Cardiac atrium fibroblast (primary cell): ENCODE measurements around the gene ICE1. TPM values are rescaled to one million over a fixed set of nuclear protein-coding genes. Genes with fewer than 3 reads are reported as not detected.

Experiments
- total RNA-seq: library from RNA; depleted of rRNA; stranded (reverse); fragments of >200 nt; gene quantifications from 2 replicates; pipeline ENCODE4 v1.2.3, GENCODE V29; 2015

ICE1 gene, protein sequence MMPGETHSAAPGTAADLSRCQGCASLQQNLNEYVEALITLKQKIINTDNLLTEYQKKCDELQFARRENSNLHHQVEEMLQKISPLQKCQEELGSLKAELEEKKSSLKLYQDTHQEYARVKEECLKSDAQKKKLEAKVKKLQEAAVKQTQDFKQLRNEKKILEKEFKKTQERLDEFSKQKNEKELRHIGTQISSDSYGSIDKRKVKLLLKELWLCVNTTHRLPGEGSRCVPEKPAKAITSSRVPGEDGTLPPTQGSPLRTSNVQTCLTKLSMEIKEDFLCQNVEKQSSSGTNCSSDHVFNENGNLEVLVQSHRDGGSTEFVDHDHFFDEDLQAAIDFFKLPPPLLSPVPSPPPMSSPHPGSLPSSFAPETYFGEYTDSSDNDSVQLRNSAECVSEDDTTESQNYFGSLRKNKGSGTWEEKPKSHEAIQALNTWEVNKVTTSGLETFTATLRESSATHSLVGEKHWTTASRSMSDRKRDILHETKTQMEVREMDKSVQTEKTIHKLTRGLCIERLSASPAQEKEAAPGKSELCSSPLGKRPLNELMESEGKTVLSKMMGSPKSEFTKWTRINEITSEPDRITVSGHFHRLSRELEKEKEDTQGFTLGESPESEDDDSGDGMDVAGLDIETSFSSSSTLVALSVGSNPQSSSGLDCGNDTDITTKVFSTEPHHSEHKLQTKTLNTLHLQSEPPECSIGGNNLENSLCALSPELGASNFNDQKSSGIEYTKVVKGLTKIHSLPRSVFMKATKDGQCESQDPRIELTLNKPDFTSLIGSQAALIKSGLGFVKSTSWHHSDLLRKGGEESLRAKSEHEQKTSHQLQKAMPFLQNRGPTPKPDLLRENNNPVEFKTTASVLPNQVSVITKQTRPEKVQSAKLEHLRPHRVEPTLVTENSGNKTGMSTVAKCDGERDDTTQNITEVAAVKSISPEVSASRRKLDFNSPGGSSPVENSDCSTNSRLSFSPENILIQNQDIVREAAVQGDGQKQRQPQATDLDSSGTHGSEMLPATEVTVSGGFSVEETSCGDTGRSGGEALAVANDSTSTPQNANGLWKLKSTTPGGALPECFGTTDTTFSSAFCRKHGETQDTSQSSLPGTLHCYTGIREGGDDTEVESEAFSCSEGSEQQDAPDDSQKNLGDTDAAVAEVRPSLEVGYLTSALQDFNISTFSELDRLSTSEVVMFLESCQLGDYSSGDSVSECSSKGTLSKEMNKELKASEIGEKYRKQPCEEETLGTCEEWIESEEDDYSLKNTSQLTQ (N-terminal part only)
- total RNA-seq, result 11.4 and 16.0 TPM in 2 replicates

DNA sequence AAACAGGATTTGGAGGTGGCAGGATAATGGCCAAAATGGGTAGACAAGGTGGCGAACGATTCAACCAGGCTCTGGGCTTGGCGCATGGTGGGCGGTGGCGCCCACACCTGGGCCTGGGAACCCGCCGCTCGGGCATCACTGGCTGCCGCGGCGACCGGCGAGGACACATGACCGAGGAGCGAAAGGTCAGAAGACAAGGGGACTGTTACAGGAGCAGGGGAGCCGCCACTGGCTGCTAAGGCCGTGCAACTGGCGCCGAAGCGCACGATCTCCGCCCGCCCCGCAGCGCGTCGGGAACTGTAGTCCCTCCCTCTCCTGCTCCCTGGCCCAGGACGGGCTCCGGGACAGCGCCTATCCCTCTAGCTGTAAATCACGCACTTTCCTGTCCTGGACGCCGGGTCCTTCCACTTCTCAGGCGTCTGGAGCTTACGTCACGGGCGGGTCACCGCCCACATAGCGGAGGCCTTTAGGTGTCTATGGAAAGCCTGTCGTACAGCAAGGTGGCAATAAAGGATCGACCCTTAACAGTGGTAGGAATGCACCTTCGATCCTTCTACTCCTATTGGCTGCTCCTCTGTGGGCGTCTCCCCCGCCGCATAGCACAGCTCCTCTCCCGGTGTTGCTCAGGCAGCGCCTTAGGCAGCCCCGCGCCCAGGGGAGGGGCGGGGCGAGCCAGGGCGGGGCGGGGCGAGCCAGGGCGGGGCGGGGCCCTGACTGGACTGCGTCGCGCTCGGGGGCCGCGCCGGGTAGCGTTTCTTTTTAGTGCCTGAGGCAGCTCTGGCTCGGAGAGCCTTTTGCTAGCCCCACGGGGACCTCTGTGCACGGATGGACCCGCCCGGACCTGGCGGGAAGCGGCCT is at the start of gene ICE1:
ICE1 (plus strand) TSS at position 717 of the 858 bp plus-strand sequence. CDS start 239 bp downstream, outside the sequence.

